Stimulated activated CD4-positive, alpha-beta T cell treated with anti-CD3 and anti-CD28 coated beads, Interleukin-12 subunit alpha, Interleukin-12 subunit beta, amount 100 ng/mL, for 4 hours (primary cell): ENCODE data around the gene TEKT3.
A peak's percentile ranks its signal among the peaks of the same experiment; 100 is the strongest.

Source experiments
- DNase-seq: peaks from one replicate; pipeline ENCODE4 v3.0.0-alpha.2; 2020

Gene TEKT3

GRCh38 chr17:15263206-15263579 is 78.2 kb downstream of the TEKT3 start:
- no peak for DNase-seq

GRCh38 chr17:15262291-15263205 is 78.8 kb downstream of the TEKT3 start:
- no peak for DNase-seq

DNA sequence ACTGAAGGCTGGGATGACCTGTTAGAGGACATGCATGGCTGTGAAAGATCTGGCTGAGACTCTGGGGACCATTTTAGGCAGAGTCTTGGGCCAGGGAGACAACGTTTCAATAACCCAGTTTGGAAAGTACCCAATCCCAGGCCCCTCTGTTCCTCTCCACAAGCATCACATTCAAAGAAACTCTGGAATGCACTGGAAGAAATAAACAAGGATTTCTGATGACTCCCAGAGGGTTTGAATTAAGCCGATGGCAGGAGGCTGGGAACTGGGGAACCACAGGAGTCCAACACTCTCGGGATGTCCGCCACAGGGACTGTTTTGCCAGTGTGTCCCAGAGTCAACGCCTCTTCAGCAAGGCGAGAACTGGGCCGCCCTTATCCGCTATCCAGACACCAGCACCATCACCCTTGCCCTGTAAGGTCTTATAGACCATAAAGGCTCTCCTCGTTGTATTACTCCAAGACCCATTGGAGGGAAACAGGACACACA is 79.6 kb downstream of the TEKT3 start:
- DNase-seq: no peak

DNA sequence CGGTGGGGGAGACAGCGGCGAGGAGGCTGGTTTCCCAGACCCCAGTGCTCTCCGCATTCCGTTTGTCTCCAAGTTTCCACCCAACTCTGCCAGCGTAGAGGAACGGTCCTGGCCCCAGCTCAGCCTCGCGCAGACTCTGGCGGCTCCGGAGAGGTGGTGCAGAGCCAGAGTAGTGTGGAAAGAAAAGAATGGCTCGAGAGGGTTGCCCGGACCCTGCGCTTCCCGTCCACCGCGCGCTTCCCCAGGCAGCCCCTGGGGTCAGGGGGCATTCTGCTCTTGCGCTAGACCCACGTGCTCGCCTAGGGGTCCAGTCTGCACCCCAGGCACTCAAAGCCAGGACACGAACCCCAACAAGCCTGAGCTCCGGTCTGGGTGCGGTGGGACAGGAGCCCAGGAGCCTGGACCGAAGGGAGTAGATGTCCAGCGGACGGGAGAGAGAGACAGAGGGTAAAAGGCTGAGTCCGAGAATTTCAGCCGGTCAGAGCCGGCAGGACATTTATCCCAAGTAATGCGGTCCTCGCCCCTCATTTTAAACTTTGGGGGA is 80.1 kb downstream of the TEKT3 start:
- DNase-seq: no peak

GRCh38 chr17:15260376-15261257 is 80.8 kb downstream of the TEKT3 start:
- DNase-seq: peak; percentile 41

GRCh38 chr17:15257796-15258512 is 83.4 kb downstream of the TEKT3 start:
- no peak for DNase-seq

GRCh38 chr17:15257258-15257788 is 84.1 kb downstream of the TEKT3 start:
- DNase-seq: peak; percentile 37

DNA sequence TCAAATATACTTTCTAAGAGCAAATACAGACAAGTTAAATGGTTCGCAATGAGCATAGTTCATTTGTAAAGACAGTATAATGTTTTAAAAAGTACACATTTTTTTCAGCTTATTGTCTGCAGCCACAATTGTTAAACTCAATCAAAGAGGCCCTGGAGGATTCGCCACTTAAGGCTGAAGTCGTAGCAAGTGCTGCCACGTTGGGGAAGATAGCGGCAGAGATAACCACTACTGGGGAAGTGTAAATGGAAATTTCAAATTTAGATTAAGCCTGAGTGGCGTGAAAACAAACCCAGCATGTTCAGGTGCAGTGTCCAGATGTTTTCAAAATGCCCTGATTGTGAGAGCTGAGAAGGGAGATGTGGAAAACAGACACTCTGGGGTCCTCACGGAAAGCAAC is 84.7 kb downstream of the TEKT3 start:
- DNase-seq: no peak

GRCh38 chr17:15255713-15256454 is 85.5 kb downstream of the TEKT3 start:
- DNase-seq: no peak
